BLaER1 (cell line): Measurements from ENCODE around the gene ACP4.

Experiments used
- H3K27ac ChIP-seq: shearing (Covaris generic); formaldehyde crosslinking; 2 replicates; pipeline ENCODE4 v1.8.1; 2022
- H3K27me3 ChIP-seq: shearing (Covaris generic); formaldehyde crosslinking; 2 replicates; pipeline ENCODE4 v1.8.1; 2022
- H3K36me3 ChIP-seq: shearing (Covaris generic); formaldehyde crosslinking; 2 replicates; pipeline ENCODE4 v1.8.1; 2022
- H3K4me1 ChIP-seq: shearing (Covaris generic); formaldehyde crosslinking; 2 replicates; pipeline ENCODE4 v1.8.1; 2022
- H3K4me2 ChIP-seq: shearing (Covaris generic); formaldehyde crosslinking; 2 replicates; pipeline ENCODE4 v1.8.1; 2022
- H3K4me3 ChIP-seq: shearing (Covaris generic); formaldehyde crosslinking; 2 replicates; pipeline ENCODE4 v1.8.1; 2022
- H3K9ac ChIP-seq: shearing (Covaris generic); formaldehyde crosslinking; 2 replicates; pipeline ENCODE4 v1.8.1; 2022
- H3K9me3 ChIP-seq: shearing (Covaris generic); formaldehyde crosslinking; 2 replicates; pipeline ENCODE4 v1.8.1; 2022
- H4K20me1 ChIP-seq: shearing (Covaris generic); formaldehyde crosslinking; 2 replicates; pipeline ENCODE4 v1.8.1; 2022
- Cebpa-rat ChIP-seq: shearing (Covaris generic); IDR thresholded peaks from 2 replicates; pipeline ENCODE4 v1.8.1; 2022

ACP4 gene

DNA sequence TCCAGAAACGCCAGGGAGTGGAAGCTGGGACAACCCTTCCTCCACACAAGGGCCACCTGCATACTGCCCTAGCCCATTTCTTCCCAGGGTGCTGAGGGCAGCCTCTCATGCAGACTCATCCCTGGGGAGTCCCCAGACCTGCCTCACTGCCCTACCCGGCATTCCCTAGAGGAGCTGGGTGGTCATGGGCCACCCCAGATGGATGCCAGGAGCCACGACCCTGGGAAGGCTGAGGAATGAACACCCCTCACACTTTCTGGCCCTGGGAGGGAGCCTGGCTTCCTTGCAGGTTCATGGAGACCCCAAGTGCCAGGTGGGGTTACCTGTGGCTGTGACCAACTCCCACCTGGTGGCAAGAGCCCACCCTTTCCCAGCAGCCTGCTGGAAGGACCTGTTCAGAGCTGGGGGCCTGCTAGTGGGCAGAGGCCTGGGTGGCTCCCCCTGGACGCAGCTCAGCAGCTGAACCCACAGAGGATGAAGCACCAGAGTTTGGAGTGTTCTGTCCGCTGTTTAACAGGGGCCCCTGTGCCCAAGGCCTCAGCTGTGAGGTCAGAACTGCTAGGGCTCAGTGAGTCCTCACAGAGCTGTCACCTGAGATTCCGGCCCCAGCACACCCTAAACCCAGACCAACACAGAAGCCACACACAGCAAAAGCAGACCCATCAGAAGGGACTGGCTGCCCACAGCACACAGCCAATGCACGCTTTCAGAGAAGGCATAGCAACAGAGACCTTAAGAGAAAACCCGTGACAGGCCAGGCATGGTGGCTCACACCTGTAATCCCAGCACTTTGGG is 6.6 kb downstream of the ACP4 start:
- Histone ChIP-seq H3K4me3 (no peak overlapping the region), H3K9ac (no peak overlapping the region), H3K9me3 (no peaks in the 10 kb centered on the region), H3K27me3 (no peaks in the 10 kb centered on the region), H3K36me3 (peaks cover 71% of the 10 kb centered on the region), H3K4me2 (peak overlapping the region; percentile 17), H4K20me1 (peaks cover 84% of the 10 kb centered on the region), H3K4me1 (peaks cover 65% of the 10 kb centered on the region), H3K27ac (no peak overlapping the region)
- TF ChIP-seq Cebpa-rat, result no peak

- no peaks in the 10 kb centered on the region for H3K9me3 ChIP-seq
- no peaks in the 10 kb centered on the region for H3K27me3 ChIP-seq
- no peak overlapping the region; the same call in 1 of the 2 replicates for H3K4me2 ChIP-seq
- H3K36me3 ChIP-seq, result peaks cover 76% of the 10 kb centered on the region
- H3K4me3 ChIP-seq, result no peak overlapping the region
- no peak overlapping the region for H3K27ac ChIP-seq
- H3K9ac ChIP-seq, result no peak overlapping the region
- H3K4me1 ChIP-seq, result peaks cover 70% of the 10 kb centered on the region
- TF ChIP-seq Cebpa-rat, result no peak
- H4K20me1 ChIP-seq, result peaks cover 90% of the 10 kb centered on the region
Observed at GRCh38 chr19:50797429-50797780, 7.2 kb downstream of the ACP4 start.

DNA sequence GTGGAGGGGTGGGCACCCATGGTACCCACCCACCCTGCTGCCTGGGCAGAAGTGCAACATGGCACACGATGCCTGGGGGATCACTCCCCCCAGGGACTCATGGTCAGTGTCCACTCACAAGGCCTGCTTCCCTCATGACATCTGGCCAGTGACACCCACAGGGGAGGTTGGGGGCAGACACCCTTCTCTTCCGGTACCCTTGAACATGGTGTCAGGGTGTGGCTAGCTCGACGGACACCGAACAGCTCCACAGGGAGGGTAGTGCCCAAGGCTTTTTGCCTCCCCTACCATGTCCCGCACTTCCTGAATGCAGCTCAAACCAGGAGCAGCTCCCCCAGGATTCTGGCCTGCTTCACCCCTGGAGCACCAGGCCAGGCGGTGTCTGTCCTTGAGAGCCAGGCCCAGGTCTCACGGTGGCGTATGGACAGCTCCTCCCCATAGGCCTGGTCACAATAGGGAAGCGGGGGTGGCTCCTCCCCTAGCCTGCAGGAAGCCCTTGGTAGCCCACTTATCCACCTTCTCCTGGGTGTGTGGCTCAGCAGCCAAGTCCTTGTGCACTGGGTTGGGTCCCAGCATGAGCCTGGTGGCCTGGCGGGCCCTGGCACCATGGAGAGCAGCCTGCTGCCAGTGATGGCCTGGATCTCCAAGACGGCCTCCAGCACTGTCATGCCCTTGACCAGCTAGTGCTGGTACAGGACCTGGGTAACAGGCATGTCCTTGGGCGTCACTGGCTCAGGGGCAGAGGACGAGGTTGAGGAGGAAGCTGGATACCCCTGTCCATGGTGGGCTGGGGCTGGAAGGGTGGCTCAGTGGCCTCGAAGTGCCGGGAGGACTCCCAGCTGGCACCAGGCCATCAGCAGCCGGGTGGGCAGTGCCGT is 7.8 kb downstream of the ACP4 start:
- no peak overlapping the region for H3K9ac ChIP-seq
- peaks cover 96% of the 10 kb centered on the region for H4K20me1 ChIP-seq
- H3K4me1 ChIP-seq, result peaks cover 77% of the 10 kb centered on the region
- H3K4me2 ChIP-seq, result no peak overlapping the region
- H3K27ac ChIP-seq, result no peak overlapping the region
- TF ChIP-seq Cebpa-rat, result no peak
- H3K4me3 ChIP-seq, result no peak overlapping the region
- H3K36me3 ChIP-seq, result peaks cover 82% of the 10 kb centered on the region
- no peaks in the 10 kb centered on the region for H3K27me3 ChIP-seq
- H3K9me3 ChIP-seq, result no peaks in the 10 kb centered on the region

GRCh38 chr19:50798659-50799546 is 8.7 kb downstream of the ACP4 start:
- TF ChIP-seq Cebpa-rat, result no peak
- Histone ChIP-seq H3K9me3 (no peaks in the 10 kb centered on the region), H4K20me1 (peaks cover 100% of the 10 kb centered on the region), H3K36me3 (peaks cover 82% of the 10 kb centered on the region), H3K27me3 (no peaks in the 10 kb centered on the region), H3K4me3 (no peak overlapping the region), H3K9ac (0 out of 2 replicates have a peak overlapping the region, but pooled peaks have one; percentile 53), H3K4me1 (peaks cover 76% of the 10 kb centered on the region), H3K4me2 (no peak overlapping the region), H3K27ac (no peak overlapping the region)

GRCh38 chr19:50799547-50799851 is 9.3 kb downstream of the ACP4 start:
- Histone ChIP-seq H3K4me3 (no peak overlapping the region), H4K20me1 (peaks cover 94% of the 10 kb centered on the region), H3K36me3 (peaks cover 82% of the 10 kb centered on the region), H3K9ac (peak overlapping the region; percentile 53; the same call in 1 of the 2 replicates), H3K27ac (no peak overlapping the region), H3K27me3 (no peaks in the 10 kb centered on the region), H3K4me2 (no peak overlapping the region), H3K4me1 (peaks cover 70% of the 10 kb centered on the region), H3K9me3 (no peaks in the 10 kb centered on the region)
- TF ChIP-seq Cebpa-rat, result no peak

- peaks cover 69% of the 10 kb centered on the region for H3K4me1 ChIP-seq
- peak overlapping the region; percentile 44; the same call in 1 of the 2 replicates for H3K4me2 ChIP-seq
- H3K27me3 ChIP-seq, result no peaks in the 10 kb centered on the region
- peak overlapping the region; percentile 40; the same call in 1 of the 2 replicates for H3K9ac ChIP-seq
- no peak overlapping the region for H3K4me3 ChIP-seq
- peaks cover 69% of the 10 kb centered on the region for H3K36me3 ChIP-seq
- TF ChIP-seq Cebpa-rat, result no peak
- peaks cover 78% of the 10 kb centered on the region for H4K20me1 ChIP-seq
- no peak overlapping the region for H3K27ac ChIP-seq
- H3K9me3 ChIP-seq, result no peaks in the 10 kb centered on the region
Observed at GRCh38 chr19:50801107-50801506, 10.9 kb downstream of the ACP4 start.

- peaks cover 42% of the 10 kb centered on the region for H3K36me3 ChIP-seq
- H3K4me3 ChIP-seq, result peak overlapping the region; percentile 95
- peaks cover 45% of the 10 kb centered on the region for H3K4me1 ChIP-seq
- peak overlapping the region; percentile 86 for H3K4me2 ChIP-seq
- TF ChIP-seq Cebpa-rat, result no peak
- peaks cover 51% of the 10 kb centered on the region for H4K20me1 ChIP-seq
- H3K27ac ChIP-seq, result peak overlapping the region; percentile 100
- no peaks in the 10 kb centered on the region for H3K27me3 ChIP-seq
- H3K9me3 ChIP-seq, result no peaks in the 10 kb centered on the region
- peak overlapping the region; percentile 100 for H3K9ac ChIP-seq
Observed at GRCh38 chr19:50803633-50804419, 13.6 kb downstream of the ACP4 start.

GRCh38 chr19:50804420-50805272 is 14.4 kb downstream of the ACP4 start:
- H3K4me1 ChIP-seq, result peaks cover 45% of the 10 kb centered on the region
- peak overlapping the region; percentile 100 for H3K27ac ChIP-seq
- peak; percentile 74 for TF ChIP-seq Cebpa-rat
- H3K27me3 ChIP-seq, result no peaks in the 10 kb centered on the region
- no peaks in the 10 kb centered on the region for H3K9me3 ChIP-seq
- H3K36me3 ChIP-seq, result peaks cover 34% of the 10 kb centered on the region
- peak overlapping the region; percentile 95 for H3K4me3 ChIP-seq
- peak overlapping the region; percentile 75 for H3K4me2 ChIP-seq
- peak overlapping the region; percentile 100 for H3K9ac ChIP-seq
- peaks cover 43% of the 10 kb centered on the region for H4K20me1 ChIP-seq
